ENCODE data around the gene RTN1. TPM values are rescaled to one million over a fixed set of nuclear protein-coding genes. Genes with fewer than 3 reads are reported as not detected.

The RTN1 gene
- total RNA-seq: 10 to 100 TPM in 1 of 5 donors, 1 to 10 TPM in 1, under 1 TPM in 1, not detected in 2; 0.89 to 10.6 (median 7.8) TPM
- polyA plus RNA-seq: 1 to 10 TPM in 2 of 3 donors, under 1 TPM in 1; 0.61 to 3.2 (median 1.6) TPM
- long read RNA-seq, donor 1, partial matches to known transcripts: 0 of 2 reads
- long read RNA-seq, donor 1, other reads (novel, unspliced or antisense): 0 of 2 reads
- long read RNA-seq, donor 2, transcript RTN1-202 (7 exons, 1,703 nt): major isoform, 19 of 23 reads
- long read RNA-seq, donor 2, partial matches to known transcripts: 0 of 23 reads
- long read RNA-seq, donor 2, other reads (novel, unspliced or antisense): 0 of 23 reads
- long read RNA-seq, donor 3, partial matches to known transcripts: 0 of 3 reads
- long read RNA-seq, donor 3, other reads (novel, unspliced or antisense): 0 of 3 reads
- long read RNA-seq, donor 4, partial matches to known transcripts: 0 of 2 reads
- long read RNA-seq, donor 4, other reads (novel, unspliced or antisense): 0 of 2 reads
- long read RNA-seq, donor 5, transcript RTN1-202 (7 exons, 1,703 nt): major isoform, 13 of 14 reads
- long read RNA-seq, donor 5, partial matches to known transcripts: 0 of 14 reads
- long read RNA-seq, donor 5, other reads (novel, unspliced or antisense): 0 of 14 reads
- long read RNA-seq, donor 6, transcript RTN1-202 (7 exons, 1,703 nt): major isoform, 21 of 27 reads
- long read RNA-seq, donor 6, partial matches to known transcripts: 0 of 27 reads
- long read RNA-seq, donor 6, other reads (novel, unspliced or antisense): 0 of 27 reads
- long read RNA-seq, donor 7, transcript RTN1-202 (7 exons, 1,703 nt): major isoform, 11 of 18 reads
- long read RNA-seq, donor 7, partial matches to known transcripts: 0 of 18 reads
- long read RNA-seq, donor 7, other reads (novel, unspliced or antisense): 0 of 18 reads
- long read RNA-seq, donor 8, transcript RTN1-202 (7 exons, 1,703 nt): major isoform, 8 of 9 reads
- long read RNA-seq, donor 8, partial matches to known transcripts: 0 of 9 reads
- long read RNA-seq, donor 8, other reads (novel, unspliced or antisense): 0 of 9 reads
- long read RNA-seq, donor 9, transcript RTN1-202 (7 exons, 1,703 nt): major isoform, 10 of 10 reads
- long read RNA-seq, donor 9, partial matches to known transcripts: 0 of 10 reads
- long read RNA-seq, donor 9, other reads (novel, unspliced or antisense): 0 of 10 reads
- long read RNA-seq, donor 10, transcript RTN1-202 (7 exons, 1,703 nt): major isoform, 8 of 8 reads
- long read RNA-seq, donor 10, partial matches to known transcripts: 0 of 8 reads
- long read RNA-seq, donor 10, other reads (novel, unspliced or antisense): 0 of 8 reads

DNA sequence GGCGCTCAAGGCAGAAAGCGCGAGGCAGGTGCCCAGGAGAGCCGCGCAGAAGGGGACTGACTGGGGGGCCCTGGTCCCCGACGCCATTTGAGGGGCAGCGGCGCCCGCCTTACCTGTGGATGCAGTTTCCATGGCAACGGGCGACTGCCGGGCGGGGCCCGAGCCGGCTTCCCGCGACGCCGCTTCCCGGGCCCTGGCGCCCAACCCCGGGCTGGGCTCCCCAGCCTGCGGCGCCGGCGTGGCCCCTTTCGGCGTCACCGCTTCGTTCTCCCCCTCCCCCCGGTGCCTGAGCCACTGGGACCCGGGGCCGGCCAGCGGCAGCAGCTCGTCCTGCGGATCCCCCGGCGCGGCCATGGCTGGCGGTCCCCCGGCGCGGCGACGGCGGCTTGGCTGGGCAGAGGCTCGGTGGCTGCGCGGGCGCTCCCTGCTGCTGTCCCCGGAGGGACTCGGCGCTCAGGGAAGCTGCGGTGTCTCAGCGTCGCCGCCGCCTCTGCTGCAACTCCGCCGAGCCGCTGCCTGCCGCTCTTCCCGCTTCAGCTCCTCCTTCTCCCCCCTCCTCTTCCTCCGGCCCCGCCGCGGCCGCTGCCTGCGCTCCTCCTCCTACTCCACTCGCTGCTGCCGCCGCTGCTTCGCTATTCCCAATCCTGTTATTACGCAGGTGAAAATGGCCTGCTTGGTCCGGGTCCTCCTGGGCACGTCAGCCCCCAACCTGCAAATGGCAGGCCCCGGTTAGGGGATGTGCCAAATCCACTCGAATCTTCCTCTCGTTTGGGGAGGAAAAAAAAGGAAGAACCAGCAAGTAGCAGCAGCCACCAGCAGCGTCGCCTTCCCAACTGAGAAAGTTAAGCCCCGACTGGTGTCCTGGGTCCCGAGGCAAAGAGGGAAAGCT lies at the start of gene RTN1:
Gene RTN1, minus strand, starts transcription at position 500 of the 889 bp plus-strand sequence. Its CDS starts 146 bp downstream, at position 354.
- TF ChIP-seq POLR2A (IDR thresholded peaks at IDR 0.05) (no peak), EP300 (IDR thresholded peaks at IDR 0.05) (no peak)
- Histone ChIP-seq H3K27me3 (peaks cover 0 to 60% (median 28%) of the 10 kb centered on the region in 3 donors), H3K4me1 (peaks cover 15 to 24% (median 20%) of the 10 kb centered on the region in 4 donors), H3K27ac (peak within 1 kb of the TSS in 4 of 5 donors; percentile 14 to 64 (median 39)), H3K36me3 (no peaks in the 10 kb centered on the region), H3K9me3 (no peaks in the 10 kb centered on the region), H3K4me3 (peak within 1 kb of the TSS; percentile 58 to 76 (median 68))
- intact Hi-C loops (cut with DNase I; ENCODE audit: low total_unique reads): no loop called here
- 0 to 1% (median 1%) methylated on average over 34 to 84 of the region's 84 CpGs for WGBS, 5 donors
- peak; percentile 43 to 86 for DNase-seq

DNA sequence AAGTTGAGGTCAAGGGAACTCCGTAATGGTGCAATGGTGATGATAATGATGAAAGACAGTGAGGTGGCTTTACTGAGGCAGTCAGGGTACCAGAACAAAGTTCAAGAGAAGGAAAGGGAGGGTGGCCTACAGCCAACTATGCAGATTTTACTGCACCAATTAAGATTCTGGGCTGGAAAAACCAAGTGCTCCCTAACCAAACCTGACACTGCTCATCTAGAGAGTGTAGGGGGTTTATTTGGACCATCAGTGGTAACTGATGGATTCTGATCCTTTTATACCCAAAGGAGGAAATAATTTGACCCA lies 49.8 kb upstream of the RTN1 start:
- no peak for TF ChIP-seq POLR2AphosphoS5 (IDR thresholded peaks at IDR 0.05)
- intact Hi-C loops (cut with DNase I; ENCODE audit: low total_unique reads): no loop called here
- Histone ChIP-seq H3K4me3 (no peak overlapping the region), H3K27me3 (peaks cover 0 to 39% (median 11%) of the 10 kb centered on the region in 3 donors), H3K9me3 (no peaks in the 10 kb centered on the region), H3K27ac (no peak overlapping the region), H3K4me1 (peaks cover 9 to 18% (median 12%) of the 10 kb centered on the region in 4 donors), H3K36me3 (no peaks in the 10 kb centered on the region)
- WGBS, 5 donors: 56 to 92% (median 80%) methylated on average over 1 of the region's 1 CpG
- no peak for DNase-seq

- 6 to 10% (median 8%) methylated on average over 54 to 57 of the region's 57 CpGs for WGBS, 5 donors
- H3K4me3 ChIP-seq: peak within 1 kb of the TSS; percentile 41 to 58 (median 48)
- peak in 1 of 2 donors; percentile 90 for DNase-seq
- H3K27ac ChIP-seq: no peak within 1 kb of the TSS
- peaks cover 9 to 18% (median 12%) of the 10 kb centered on the region in 4 donors for H3K4me1 ChIP-seq
- no peaks in the 10 kb centered on the region for H3K36me3 ChIP-seq
- no peaks in the 10 kb centered on the region for H3K9me3 ChIP-seq
- intact Hi-C loops (cut with DNase I; ENCODE audit: low total_unique reads): no loop called here
- TF ChIP-seq POLR2AphosphoS5 (IDR thresholded peaks at IDR 0.05): no peak
- TF ChIP-seq CTCF (IDR thresholded peaks at IDR 0.05): no peak
- TF ChIP-seq POLR2A (IDR thresholded peaks at IDR 0.05): no peak
- no peak for TF ChIP-seq EP300 (IDR thresholded peaks at IDR 0.05)
- peaks cover 0 to 39% (median 11%) of the 10 kb centered on the region in 3 donors for H3K27me3 ChIP-seq
Measured at GRCh38 chr14:59919570-59920377, 49.2 kb upstream of the RTN1 start, which contains the start of gene LRRC9. TSS of gene LRRC9 (plus strand) at chr14:59920144.

GRCh38 chr14:59918824-59919569 lies 48.4 kb upstream of the RTN1 start:
- peak in 1 of 2 donors; percentile 63 for DNase-seq
- H3K4me3 ChIP-seq: peak overlapping the region; percentile 41 to 58 (median 48)
- intact Hi-C loops (cut with DNase I; ENCODE audit: low total_unique reads): no loop called here
- H3K9me3 ChIP-seq: no peaks in the 10 kb centered on the region
- peaks cover 9 to 18% (median 12%) of the 10 kb centered on the region in 4 donors for H3K4me1 ChIP-seq
- H3K27ac ChIP-seq: no peak overlapping the region
- no peaks in the 10 kb centered on the region for H3K36me3 ChIP-seq
- WGBS, 5 donors: 1 to 2% (median 1%) methylated on average over 18 of the region's 18 CpGs
- no peak for TF ChIP-seq POLR2AphosphoS5 (IDR thresholded peaks at IDR 0.05)
- TF ChIP-seq EP300 (IDR thresholded peaks at IDR 0.05): no peak
- TF ChIP-seq CTCF (IDR thresholded peaks at IDR 0.05): peak in 3 of 7 experiments; percentile 10 to 33 (median 16)
- no peak for TF ChIP-seq POLR2A (IDR thresholded peaks at IDR 0.05)
- peaks cover 0 to 39% (median 11%) of the 10 kb centered on the region in 3 donors for H3K27me3 ChIP-seq
